Body of pancreas (tissue), 4 donors: Measurements from ENCODE around the gene PREB.

Source experiments
- CTCF ChIP-seq, 7 experiments: fragments of 450-650 bp in 4 of 7; fragments of 200-600 bp in 3 of 7; sonication (generic) in 3 of 7; IDR thresholded peaks; one replicate each; pipeline ENCODE4 v1.5.1; 2016 to 2019; ENCODE audit warnings: antibody characterized with exemption in 7 of 7
- POLR2A ChIP-seq, 3 donors: fragments of 450-650 bp; IDR thresholded peaks; one replicate each; pipeline ENCODE4 v1.6.1; 2016; ENCODE audit warnings: antibody characterized with exemption in 3 of 3, mild to moderate bottlenecking in 2 of 3

DNA sequence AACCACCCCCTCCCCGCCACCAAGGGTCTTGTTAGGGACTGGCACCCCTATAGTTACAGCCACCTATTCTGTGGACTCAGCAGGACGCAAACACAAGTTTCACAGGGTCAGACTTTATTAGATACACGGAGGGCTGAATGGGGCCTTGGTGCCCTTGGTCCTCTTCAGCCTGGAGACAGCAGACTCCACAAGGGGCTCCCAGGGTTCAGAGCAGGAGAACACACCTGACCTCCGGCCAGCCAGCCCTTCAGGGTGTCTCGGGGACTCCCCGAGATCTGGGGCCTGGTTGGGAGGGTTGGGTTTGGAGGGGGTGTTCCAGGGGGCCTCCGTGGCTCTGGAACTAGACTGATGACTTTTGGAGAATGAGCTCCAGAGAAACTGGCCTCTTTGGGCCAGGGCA is 2.3 kb upstream of the PREB start:
- TF ChIP-seq CTCF (IDR thresholded peaks at IDR 0.05): no peak
- no peak for TF ChIP-seq POLR2A (IDR thresholded peaks at IDR 0.05)
